ENCODE measurements around the gene CDC6. TPM values are rescaled to one million over a fixed set of nuclear protein-coding genes. Genes with fewer than 3 reads are reported as not detected.

Gene CDC6
- total and polyA plus RNA-seq, 7 donors, result 0.27 to 2.5 (median 0.86) TPM

DNA sequence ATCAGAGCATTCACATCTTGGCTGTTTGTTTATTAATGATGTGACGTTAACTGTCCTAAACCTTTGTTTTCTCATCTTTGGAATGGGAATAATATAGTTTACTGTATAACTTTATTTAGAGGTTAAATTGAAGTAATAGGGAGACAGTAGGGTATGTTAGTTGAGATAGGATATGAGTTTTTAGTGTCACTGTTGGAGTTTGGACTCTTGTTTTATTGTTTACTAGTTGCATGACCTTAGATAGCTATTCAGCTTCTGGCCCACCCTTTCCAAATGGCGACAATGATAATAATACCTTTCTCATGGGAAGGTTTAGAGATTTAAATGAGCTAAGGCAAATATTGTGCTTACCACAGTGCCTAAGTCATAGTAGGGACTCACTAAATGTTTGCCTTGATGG, 28.2 kb upstream of the CDC6 start:
- Histone ChIP-seq H3K27ac (no peak overlapping the region), H3K4me1 (no peaks in the 10 kb centered on the region), H3K4me3 (no peak overlapping the region), H3K27me3 (ENCODE audit: insufficient read depth in 3 of 3, low read length in 2 of 3) (no peaks in the 10 kb centered on the region), H3K9me3 (no peaks in the 10 kb centered on the region), H3K36me3 (ENCODE audit: insufficient read depth in 1 of 2, low read depth in 1 of 2) (peaks cover 18 to 84% of the 10 kb centered on the region in 2 donors)
- ATAC-seq (no peak), DNase-seq (no peak)
- TF ChIP-seq, protein P1, sequence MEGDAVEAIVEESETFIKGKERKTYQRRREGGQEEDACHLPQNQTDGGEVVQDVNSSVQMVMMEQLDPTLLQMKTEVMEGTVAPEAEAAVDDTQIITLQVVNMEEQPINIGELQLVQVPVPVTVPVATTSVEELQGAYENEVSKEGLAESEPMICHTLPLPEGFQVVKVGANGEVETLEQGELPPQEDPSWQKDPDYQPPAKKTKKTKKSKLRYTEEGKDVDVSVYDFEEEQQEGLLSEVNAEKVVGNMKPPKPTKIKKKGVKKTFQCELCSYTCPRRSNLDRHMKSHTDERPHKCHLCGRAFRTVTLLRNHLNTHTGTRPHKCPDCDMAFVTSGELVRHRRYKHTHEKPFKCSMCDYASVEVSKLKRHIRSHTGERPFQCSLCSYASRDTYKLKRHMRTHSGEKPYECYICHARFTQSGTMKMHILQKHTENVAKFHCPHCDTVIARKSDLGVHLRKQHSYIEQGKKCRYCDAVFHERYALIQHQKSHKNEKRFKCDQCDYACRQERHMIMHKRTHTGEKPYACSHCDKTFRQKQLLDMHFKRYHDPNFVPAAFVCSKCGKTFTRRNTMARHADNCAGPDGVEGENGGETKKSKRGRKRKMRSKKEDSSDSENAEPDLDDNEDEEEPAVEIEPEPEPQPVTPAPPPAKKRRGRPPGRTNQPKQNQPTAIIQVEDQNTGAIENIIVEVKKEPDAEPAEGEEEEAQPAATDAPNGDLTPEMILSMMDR (IDR thresholded peaks at IDR 0.05), result no peak
- intact Hi-C loops (cut with DNase I), result no loop called here
- whole genome bisulfite sequencing, 3 donors, result 93 to 96% (median 93%) methylated on average over 2 of the region's 2 CpGs

DNA sequence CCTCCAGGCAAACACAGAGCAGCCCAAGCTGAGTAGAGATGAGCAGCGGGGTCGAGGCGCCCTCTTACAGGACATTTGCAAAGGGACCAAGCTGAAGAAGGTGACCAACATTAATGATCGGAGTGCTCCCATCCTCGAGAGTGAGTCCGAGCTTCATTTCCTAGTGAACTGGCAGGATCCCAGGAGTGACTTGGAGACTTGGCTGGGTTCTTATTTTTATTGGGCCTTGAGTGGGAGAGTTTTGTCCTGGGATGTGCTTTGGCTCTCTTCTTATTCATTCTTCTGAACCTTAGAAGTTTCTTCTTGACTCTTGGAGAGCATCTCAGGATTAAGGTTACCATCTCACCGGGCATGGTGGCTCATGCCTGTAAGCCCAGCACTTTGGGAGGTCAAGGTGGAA, 27.2 kb upstream of the CDC6 start:
- ATAC-seq, result no peak
- Histone ChIP-seq H3K36me3 (ENCODE audit: insufficient read depth in 1 of 2, low read depth in 1 of 2) (peaks cover 22 to 95% of the 10 kb centered on the region in 2 donors), H3K9me3 (no peaks in the 10 kb centered on the region), H3K4me3 (no peak overlapping the region), H3K4me1 (no peaks in the 10 kb centered on the region), H3K27ac (no peak overlapping the region), H3K27me3 (ENCODE audit: insufficient read depth in 3 of 3, low read length in 2 of 3) (no peaks in the 10 kb centered on the region)
- intact Hi-C loops (cut with DNase I), result no loop called here
- TF ChIP-seq, protein P1 (IDR thresholded peaks at IDR 0.05), result no peak
- DNase-seq, result no peak
- 84 to 88% (median 85%) methylated on average over 7 of the region's 7 CpGs for WGBS, 3 donors

DNA sequence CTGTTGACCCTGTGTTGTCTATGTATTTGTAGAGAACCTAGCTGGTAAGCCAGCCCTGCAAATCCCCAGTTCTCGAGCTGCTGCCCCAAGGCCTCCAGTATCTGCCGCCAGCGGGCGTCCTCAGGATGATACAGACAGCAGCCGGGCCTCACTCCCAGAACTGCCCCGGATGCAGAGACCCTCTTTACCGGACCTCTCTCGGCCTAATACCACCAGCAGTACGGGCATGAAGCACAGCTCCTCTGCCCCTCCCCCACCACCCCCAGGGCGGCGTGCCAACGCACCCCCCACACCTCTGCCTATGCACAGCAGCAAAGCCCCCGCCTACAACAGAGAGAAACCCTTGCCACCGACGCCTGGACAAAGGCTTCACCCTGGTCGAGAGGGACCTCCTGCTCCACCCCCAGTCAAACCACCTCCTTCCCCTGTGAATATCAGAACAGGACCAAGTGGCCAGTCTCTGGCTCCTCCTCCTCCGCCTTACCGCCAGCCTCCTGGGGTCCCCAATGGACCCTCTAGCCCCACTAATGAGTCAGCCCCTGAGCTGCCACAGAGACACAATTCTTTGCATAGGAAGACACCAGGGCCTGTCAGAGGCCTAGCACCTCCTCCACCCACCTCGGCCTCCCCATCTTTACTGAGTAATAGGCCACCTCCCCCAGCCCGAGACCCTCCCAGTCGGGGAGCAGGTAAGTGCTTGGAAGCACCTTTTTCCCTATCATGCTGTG, 23.1 kb upstream of the CDC6 start:
- DNase-seq (no peak), ATAC-seq (no peak)
- intact Hi-C loops (cut with DNase I), result no loop called here
- Histone ChIP-seq H3K9me3 (no peaks in the 10 kb centered on the region), H3K27me3 (ENCODE audit: insufficient read depth in 3 of 3, low read length in 2 of 3) (no peaks in the 10 kb centered on the region), H3K27ac (no peak overlapping the region), H3K36me3 (ENCODE audit: insufficient read depth in 1 of 2, low read depth in 1 of 2) (peaks cover 11 to 89% of the 10 kb centered on the region in 2 donors), H3K4me1 (no peaks in the 10 kb centered on the region), H3K4me3 (no peak overlapping the region)
- TF ChIP-seq, protein P1 (IDR thresholded peaks at IDR 0.05), result no peak
- 85 to 87% (median 86%) methylated on average over 21 of the region's 21 CpGs for WGBS, 3 donors

DNA sequence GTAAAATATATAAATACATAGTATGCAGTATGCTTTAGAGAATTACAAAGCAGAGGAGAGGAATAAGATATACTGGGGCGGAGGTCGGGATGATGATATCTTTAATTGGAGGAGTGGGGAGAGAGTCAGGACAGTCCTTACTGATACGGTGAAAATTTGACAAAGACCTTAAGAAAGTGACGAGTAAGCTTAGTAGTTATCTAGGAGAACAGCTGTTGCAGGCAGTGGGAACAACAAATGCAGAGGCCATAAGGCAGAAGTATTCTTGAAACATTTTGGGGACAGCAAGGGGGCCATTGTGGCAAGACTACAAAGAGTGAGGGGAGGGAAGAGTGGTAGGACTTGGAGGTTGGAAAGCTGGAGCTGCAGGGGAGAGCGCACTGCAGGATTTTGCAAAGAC, 22.3 kb upstream of the CDC6 start:
- Histone ChIP-seq H3K4me1 (no peaks in the 10 kb centered on the region), H3K9me3 (no peaks in the 10 kb centered on the region), H3K27ac (no peak overlapping the region), H3K4me3 (no peak overlapping the region), H3K36me3 (ENCODE audit: insufficient read depth in 1 of 2, low read depth in 1 of 2) (peaks cover 8 to 89% of the 10 kb centered on the region in 2 donors), H3K27me3 (ENCODE audit: insufficient read depth in 3 of 3, low read length in 2 of 3) (no peaks in the 10 kb centered on the region)
- ATAC-seq (no peak), DNase-seq (no peak)
- 79 to 84% (median 82%) methylated on average over 5 of the region's 5 CpGs for WGBS, 3 donors
- TF ChIP-seq, protein P1 (IDR thresholded peaks at IDR 0.05), result no peak
- intact Hi-C loops (cut with DNase I), result no loop called here

DNA sequence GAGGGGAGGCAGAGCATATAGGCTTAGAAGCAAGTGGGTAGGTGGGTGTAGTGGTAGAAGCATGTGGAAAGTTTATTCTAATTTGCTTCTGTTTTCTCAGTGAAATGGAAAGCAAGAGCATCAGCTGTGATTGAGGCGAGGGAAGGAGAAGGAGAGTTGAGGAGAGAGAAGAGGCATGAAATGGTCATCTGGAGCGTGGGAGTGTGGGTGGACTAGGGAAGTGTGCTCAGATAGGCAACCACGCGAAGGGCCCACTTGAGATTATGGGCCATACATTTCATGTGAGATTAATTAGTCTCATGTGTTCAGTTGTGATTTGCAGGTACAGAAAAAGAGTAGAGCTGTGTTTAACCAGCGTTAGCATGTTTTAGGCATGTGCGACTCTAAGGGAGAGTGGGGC, 20.8 kb upstream of the CDC6 start:
- DNase-seq (no peak), ATAC-seq (no peak)
- Histone ChIP-seq H3K4me1 (no peaks in the 10 kb centered on the region), H3K36me3 (ENCODE audit: insufficient read depth in 1 of 2, low read depth in 1 of 2) (peaks cover 8 to 86% of the 10 kb centered on the region in 2 donors), H3K4me3 (no peak overlapping the region), H3K9me3 (no peaks in the 10 kb centered on the region), H3K27me3 (ENCODE audit: insufficient read depth in 3 of 3, low read length in 2 of 3) (no peaks in the 10 kb centered on the region), H3K27ac (no peak overlapping the region)
- TF ChIP-seq, protein P1 (IDR thresholded peaks at IDR 0.05), result no peak
- 92 to 93% (median 93%) methylated on average over 6 of the region's 6 CpGs for WGBS, 3 donors
- intact Hi-C loops (cut with DNase I), result no loop called here
